Stimulated activated CD8-positive, alpha-beta memory T cell treated with anti-CD3 and anti-CD28 coated beads, Interleukin-7, amount 100 ng/mL, for 48 hours (primary cell): ENCODE results near the gene NT5C3A.
"Not testable (repeated sequence)": the region's sequence is repeated elsewhere in the genome, so short reads cannot be mapped to it uniquely, and the experiment has no call there.

Experiments
- DNase-seq, 2 donors: peaks; one replicate each; pipeline ENCODE4 v3.0.0-alpha.2; 2020; ENCODE audit warnings: low read depth in 1 of 2; ENCODE audit errors: extremely low read depth in 1 of 2

The NT5C3A gene

DNA sequence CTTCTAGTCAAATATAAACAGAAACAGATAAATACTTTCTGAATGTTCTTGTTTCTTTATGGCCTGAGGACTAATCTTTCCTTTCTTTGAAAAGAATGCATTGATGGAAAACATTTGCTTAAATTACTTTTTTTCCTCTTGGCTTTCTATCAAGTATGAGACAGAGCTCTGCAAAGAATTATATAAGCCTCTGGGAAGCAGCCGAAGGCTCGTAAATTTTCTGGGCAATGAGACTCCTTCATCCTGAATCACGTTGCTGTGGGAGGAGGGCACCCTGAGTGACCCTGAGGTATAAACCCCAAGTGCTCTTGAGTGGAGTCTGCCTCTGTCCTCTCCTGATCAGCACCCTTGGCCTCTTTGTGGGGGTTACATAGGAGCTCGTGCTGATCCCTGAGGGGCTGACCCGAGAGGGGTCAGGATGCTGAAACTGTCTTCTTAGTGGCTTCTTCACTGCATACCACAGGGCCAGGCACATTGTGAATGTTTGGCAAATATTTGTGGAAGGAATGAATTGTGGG is 71.4 kb downstream of the NT5C3A start:
- DNase-seq, result not testable (repeated sequence)

DNA sequence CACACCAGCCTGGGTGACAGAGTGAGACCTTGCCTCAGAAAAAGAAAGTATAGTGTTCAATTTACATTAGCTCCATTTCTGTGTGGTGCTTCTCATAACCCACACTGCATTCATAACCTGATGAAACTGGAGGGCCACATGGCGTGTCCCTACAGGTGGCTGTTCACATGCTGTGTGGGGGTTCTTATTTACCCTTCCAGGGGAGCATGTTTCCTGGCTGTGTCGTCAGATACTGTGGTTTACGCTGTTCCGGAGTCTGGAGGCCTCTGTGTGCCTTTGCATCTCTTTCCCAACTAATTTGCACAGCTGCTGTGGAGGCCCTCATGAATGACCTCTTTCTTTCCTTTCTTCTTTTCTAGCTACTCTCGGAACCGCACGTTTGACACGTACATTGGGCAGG is 74.4 kb downstream of the NT5C3A start:
- not testable (repeated sequence) for DNase-seq

DNA sequence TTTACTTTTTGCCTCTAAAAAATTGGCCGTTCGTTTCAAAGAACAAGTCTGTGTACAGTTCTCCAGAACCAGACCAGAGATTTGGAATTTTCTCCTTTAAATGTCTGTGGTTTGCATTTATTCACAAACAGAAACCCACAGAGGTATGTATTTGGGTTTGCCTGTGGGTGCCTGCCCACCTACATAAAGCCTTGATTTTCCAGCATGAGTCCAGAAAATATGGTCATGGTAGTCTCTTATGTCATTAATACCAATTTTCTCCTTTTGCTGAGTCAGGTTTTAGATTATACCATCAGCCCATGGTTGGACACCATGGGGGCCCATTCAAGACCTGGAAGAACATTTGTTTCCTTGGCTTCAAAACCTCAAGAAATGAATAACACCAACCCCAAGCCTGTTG is 82.7 kb downstream of the NT5C3A start:
- not testable (repeated sequence) for DNase-seq

DNA sequence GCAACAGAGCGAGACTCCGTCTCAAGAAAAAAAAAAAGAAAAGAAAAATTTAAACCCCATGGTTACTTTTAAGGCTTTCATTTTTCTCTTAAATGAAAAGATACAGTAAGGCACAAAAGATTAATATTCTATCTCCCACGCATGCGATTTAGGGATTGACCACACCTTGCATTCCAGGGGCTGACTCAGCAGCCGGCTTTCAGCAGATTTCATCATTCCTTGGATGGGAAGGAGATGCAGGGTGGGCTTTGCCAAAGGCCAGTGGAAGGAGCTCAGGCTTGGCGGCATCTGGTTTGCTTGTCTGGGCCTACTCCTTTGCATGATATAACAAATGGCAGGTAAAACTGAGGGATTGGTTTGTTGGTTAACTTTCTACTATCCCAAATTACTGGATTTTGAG is 83.3 kb downstream of the NT5C3A start:
- not testable (repeated sequence) for DNase-seq

DNA sequence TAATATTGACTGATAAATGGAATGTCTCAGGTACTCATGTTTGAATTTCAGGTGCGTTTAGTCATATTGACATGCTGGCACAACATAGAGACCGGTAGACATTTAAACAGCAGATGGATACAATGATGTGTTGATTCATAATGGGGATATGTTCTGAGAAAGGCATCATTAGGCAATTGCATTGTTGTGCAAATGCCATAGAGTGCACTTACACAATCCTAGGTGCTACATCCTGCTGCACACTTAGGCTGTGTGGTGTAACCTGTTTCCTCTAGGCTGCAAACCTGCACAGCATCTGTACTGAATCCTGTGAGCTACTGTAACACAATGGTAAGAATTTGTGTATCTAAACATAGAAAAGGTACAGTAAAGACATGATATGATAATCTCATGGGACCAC is 85.4 kb downstream of the NT5C3A start:
- not testable (repeated sequence) for DNase-seq

DNA sequence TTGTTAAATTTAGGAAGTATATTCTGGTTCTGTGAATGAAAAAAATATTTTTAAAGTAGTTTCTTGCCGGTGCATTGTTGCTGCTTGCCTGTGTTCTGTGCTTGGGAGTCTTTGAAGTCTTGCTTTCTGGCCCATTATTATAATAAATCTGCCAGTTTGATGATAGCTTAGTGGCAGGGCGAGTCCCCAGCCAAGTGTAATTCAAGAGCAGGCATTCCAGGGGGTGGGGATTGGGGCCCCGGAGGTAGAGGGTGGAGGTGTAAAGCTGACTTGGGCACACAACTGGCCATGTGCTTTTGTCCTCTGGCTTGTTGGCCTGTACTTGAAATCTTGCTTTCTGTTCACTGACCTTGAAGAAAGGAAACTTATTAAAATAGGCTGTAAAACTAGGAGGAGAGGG is 90.6 kb downstream of the NT5C3A start:
- not testable (repeated sequence) for DNase-seq

DNA sequence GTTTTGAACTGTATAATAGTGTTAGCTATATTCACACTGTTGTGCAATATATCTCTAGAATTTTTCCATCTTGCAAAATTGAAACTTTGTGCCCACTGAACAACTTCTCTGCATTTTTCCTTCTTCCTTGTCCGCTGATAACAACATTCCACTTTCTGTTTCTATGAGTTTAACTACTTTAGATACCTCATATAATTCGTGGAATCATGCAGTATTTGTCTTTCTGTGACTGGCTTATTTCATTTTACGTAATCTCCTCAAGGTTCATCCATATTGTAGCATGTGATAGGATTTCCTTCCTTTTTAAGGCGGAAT is 95.4 kb downstream of the NT5C3A start:
- DNase-seq, result not testable (repeated sequence)

DNA sequence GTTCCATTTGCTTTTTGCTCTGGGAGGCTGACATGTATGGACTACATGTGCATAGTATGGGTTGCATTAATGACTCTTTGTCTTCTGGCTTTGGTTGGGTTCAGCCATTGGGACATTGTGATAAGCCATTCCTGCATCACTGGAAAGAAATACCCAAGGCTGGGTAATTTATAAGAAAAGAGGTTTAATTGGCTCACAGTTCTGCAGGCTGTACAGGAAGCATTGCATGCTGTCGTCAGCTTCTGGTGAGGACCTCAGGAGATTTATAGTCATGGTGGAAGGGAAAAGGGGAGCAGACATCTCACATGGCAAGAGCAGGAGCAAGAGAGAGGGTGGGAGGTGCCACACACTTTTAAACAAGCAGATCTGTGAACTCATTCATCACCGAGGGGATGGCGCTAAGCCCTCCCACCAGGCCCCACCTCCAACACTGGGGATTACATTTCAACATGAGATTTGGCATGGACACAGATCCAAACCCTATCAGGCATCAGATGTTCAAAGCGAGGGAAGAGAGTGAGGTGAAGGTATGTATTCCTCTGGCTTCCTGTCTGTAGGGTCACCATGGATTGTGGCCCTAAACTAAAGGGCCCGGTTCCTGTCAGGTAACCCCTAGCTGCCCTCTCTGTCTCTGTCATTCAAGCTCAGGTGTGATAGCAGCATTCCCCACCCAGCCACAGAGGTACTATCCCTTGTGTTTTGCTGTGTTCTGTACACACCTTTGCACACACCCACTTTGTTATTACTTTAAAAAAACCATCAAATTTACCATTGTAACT is 95.9 kb downstream of the NT5C3A start:
- DNase-seq, result not testable (repeated sequence)

DNA sequence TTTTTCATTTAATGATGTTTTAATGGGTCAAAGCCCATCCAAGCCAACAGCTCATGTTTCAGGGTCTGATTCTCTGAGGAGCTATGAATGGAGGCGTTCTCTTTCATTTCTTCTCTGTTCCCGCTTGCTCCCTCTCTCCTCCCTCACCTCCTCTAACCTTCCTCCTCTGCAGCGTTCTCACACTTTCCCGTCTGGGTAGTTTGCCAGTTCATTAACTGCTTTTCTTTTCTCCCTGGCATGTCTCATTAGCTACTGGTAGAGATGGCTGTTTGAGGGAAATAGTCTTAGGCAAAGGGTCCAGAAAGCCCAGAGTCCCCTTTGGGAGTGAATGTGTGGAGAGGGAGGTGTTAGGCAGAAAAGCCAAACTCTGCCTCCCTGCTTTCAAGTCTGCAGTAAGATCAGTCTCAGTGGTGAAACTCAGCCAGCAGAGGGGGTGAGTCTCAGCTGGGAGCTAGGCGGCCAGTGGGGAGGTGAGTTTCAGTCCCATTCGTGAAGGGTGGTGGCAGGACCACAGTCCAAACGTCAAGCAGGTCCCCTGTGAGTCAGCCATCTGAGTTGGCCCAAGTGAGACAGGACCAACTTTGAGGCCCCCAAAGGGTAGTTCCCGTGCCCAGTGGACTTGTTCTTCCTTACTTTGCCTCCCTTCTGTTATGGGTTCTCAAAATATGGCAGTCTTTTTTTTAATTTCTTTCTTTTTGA is 98.0 kb downstream of the NT5C3A start:
- not testable (repeated sequence) for DNase-seq
